Trophoblast cell (in vitro differentiated cells and primary cell): Measurements from ENCODE around the gene DEPDC7.
A peak's percentile ranks its signal among the peaks of the same experiment; 100 is the strongest.
"Not testable (repeated sequence)": the region's sequence is repeated elsewhere in the genome, so short reads cannot be mapped to it uniquely, and the experiment has no call there.

Source experiments
- DNase-seq, 2 donors: peaks; one replicate each; pipeline ENCODE4 v3.0.0-alpha.2; 2016
- H2AFZ ChIP-seq: 2 replicates; pipeline ENCODE4 v1.6.1; 2013; ENCODE audit warnings: low read length, moderate library complexity, mild to moderate bottlenecking; ENCODE audit not compliant: insufficient read depth, poor library complexity
- H2AK5ac ChIP-seq: 2 replicates; pipeline ENCODE4 v1.6.1; 2013; ENCODE audit warnings: mild to moderate bottlenecking, low read length
- H2BK120ac ChIP-seq: 2 replicates; pipeline ENCODE4 v1.6.1; 2013; ENCODE audit warnings: low read length, mild to moderate bottlenecking, moderate library complexity; ENCODE audit not compliant: insufficient read depth, poor library complexity
- H2BK12ac ChIP-seq: 2 replicates; pipeline ENCODE4 v1.6.1; 2013; ENCODE audit warnings: mild to moderate bottlenecking, low read length, moderate library complexity
- H2BK5ac ChIP-seq: 2 replicates; pipeline ENCODE4 v1.6.1; 2013; ENCODE audit warnings: low read length, low read depth, moderate library complexity, mild to moderate bottlenecking; ENCODE audit not compliant: poor library complexity
- H3K14ac ChIP-seq: 2 replicates; pipeline ENCODE4 v1.6.1; 2013; ENCODE audit warnings: mild to moderate bottlenecking, low read length
- H3K18ac ChIP-seq: 2 replicates; pipeline ENCODE4 v1.6.1; 2013; ENCODE audit warnings: mild to moderate bottlenecking, low read length
- H3K23ac ChIP-seq: 2 replicates; pipeline ENCODE4 v1.6.1; 2013; ENCODE audit warnings: low read length
- H3K27ac ChIP-seq: 2 replicates; pipeline ENCODE4 v1.5.1; 2013; ENCODE audit warnings: low read depth, mild to moderate bottlenecking, inconsistent platforms, low read length, moderate library complexity
- H3K27me3 ChIP-seq: 2 replicates; pipeline ENCODE4 v1.6.1; 2013; ENCODE audit warnings: inconsistent platforms, mild to moderate bottlenecking, low read length, moderate library complexity; ENCODE audit not compliant: insufficient read depth
- H3K36me3 ChIP-seq, 2 experiments: 1 replicate in 1 of 2; 2 replicates in 1 of 2; pipeline ENCODE4 v1.6.1; 2013; ENCODE audit warnings: low read length in 2 of 2, mild to moderate bottlenecking in 2 of 2, moderate library complexity in 1 of 2; ENCODE audit not compliant: insufficient read depth in 2 of 2, control insufficient read depth in 1 of 2
- H3K4ac ChIP-seq: 2 replicates; pipeline ENCODE4 v1.6.1; 2013; ENCODE audit warnings: low read depth, mild to moderate bottlenecking, low read length, moderate library complexity
- H3K4me1 ChIP-seq, 2 experiments: 1 replicate in 1 of 2; 2 replicates in 1 of 2; pipeline ENCODE4 v1.6.1; 2013; ENCODE audit warnings: low read length in 2 of 2, mild to moderate bottlenecking in 2 of 2, moderate library complexity in 1 of 2; ENCODE audit not compliant: insufficient read depth in 2 of 2, control insufficient read depth in 1 of 2
- H3K4me2 ChIP-seq: 2 replicates; pipeline ENCODE4 v1.6.1; 2013; ENCODE audit warnings: inconsistent platforms, mild to moderate bottlenecking, low read length, moderate library complexity
- H3K4me3 ChIP-seq: 2 replicates; pipeline ENCODE4 v1.5.1; 2013; ENCODE audit warnings: mild to moderate bottlenecking, low read depth, low read length, inconsistent platforms
- H3K79me1 ChIP-seq: one replicate; pipeline ENCODE4 v1.6.1; 2013; ENCODE audit warnings: low read length
- H3K79me2 ChIP-seq: 2 replicates; pipeline ENCODE4 v1.6.1; 2013; ENCODE audit warnings: low read length, mild to moderate bottlenecking; ENCODE audit not compliant: control insufficient read depth, insufficient read depth, poor library complexity
- H3K9ac ChIP-seq: 2 replicates; pipeline ENCODE4 v1.6.1; 2013; ENCODE audit warnings: mild to moderate bottlenecking, low read length
- H3K9me3 ChIP-seq: 2 replicates; pipeline ENCODE4 v1.6.1; 2013; ENCODE audit warnings: low read depth, mild to moderate bottlenecking, control low read depth, inconsistent platforms, low read length; ENCODE audit not compliant: insufficient read depth
- H4K12ac ChIP-seq: 2 replicates; pipeline ENCODE4 v1.6.1; 2013; ENCODE audit warnings: low read depth, mild to moderate bottlenecking, low read length, moderate library complexity
- H4K8ac ChIP-seq: 2 replicates; pipeline ENCODE4 v1.6.1; 2013; ENCODE audit warnings: low read depth, mild to moderate bottlenecking, low read length, moderate library complexity
- H4K91ac ChIP-seq: one replicate; pipeline ENCODE4 v1.6.1; 2013; ENCODE audit warnings: low read depth, mild to moderate bottlenecking, low read length, moderate library complexity
- WGBS: extraction: QIAGEN DNeasy Blood & Tissue Kit; methylation state at CpG from one replicate; pipeline ENCODE4 v1.1.7; 2013; ENCODE audit warnings: missing lambda C conversion rate; ENCODE audit not compliant: insufficient read length, insufficient coverage; ENCODE audit errors: extremely low coverage; 5-methylcytosine and 5-hydroxymethylcytosine counted together

The DEPDC7 gene

GRCh38 chr11:33027846-33028536 lies 12.3 kb downstream of the DEPDC7 start:
- Histone ChIP-seq H3K4ac (no peak overlapping the region), H4K91ac (no peak overlapping the region), H2AFZ (no peak overlapping the region), H4K12ac (no peak overlapping the region), H3K9me3 (no peaks in the 10 kb centered on the region), H2AK5ac (no peak overlapping the region), H3K27ac (no peak overlapping the region), H3K79me1 (no peaks in the 10 kb centered on the region), H3K79me2 (no peaks in the 10 kb centered on the region), H2BK12ac (no peak overlapping the region), H3K4me2 (no peak overlapping the region), H3K14ac (no peak overlapping the region), H3K4me3 (no peak overlapping the region), H3K9ac (no peak overlapping the region), H3K23ac (no peak overlapping the region), H2BK120ac (no peak overlapping the region), H3K36me3 (no peaks in the 10 kb centered on the region), H2BK5ac (no peak overlapping the region), H3K4me1 (no peaks in the 10 kb centered on the region), H3K18ac (no peak overlapping the region), H4K8ac (no peak overlapping the region), H3K27me3 (no peaks in the 10 kb centered on the region)
- peak in 1 of 2 donors; percentile 64 for DNase-seq
- WGBS, result no CpG with 5 or more reads among the region's 4 CpGs

GRCh38 chr11:33028537-33028914 lies 12.8 kb downstream of the DEPDC7 start:
- WGBS, result no CpG with 5 or more reads among the region's 2 CpGs
- Histone ChIP-seq H3K4me1 (no peaks in the 10 kb centered on the region), H4K12ac (no peak overlapping the region), H2BK5ac (no peak overlapping the region), H4K91ac (no peak overlapping the region), H2AK5ac (no peak overlapping the region), H3K9me3 (no peaks in the 10 kb centered on the region), H3K36me3 (no peaks in the 10 kb centered on the region), H3K27ac (no peak overlapping the region), H2BK12ac (no peak overlapping the region), H3K79me1 (no peaks in the 10 kb centered on the region), H3K4me3 (no peak overlapping the region), H3K4me2 (no peak overlapping the region), H4K8ac (no peak overlapping the region), H2AFZ (no peak overlapping the region), H3K9ac (no peak overlapping the region), H3K4ac (no peak overlapping the region), H3K27me3 (no peaks in the 10 kb centered on the region), H3K79me2 (no peaks in the 10 kb centered on the region), H3K23ac (no peak overlapping the region), H3K14ac (no peak overlapping the region), H2BK120ac (no peak overlapping the region), H3K18ac (no peak overlapping the region)
- DNase-seq, result peak in 1 of 2 donors; percentile 33

DNA sequence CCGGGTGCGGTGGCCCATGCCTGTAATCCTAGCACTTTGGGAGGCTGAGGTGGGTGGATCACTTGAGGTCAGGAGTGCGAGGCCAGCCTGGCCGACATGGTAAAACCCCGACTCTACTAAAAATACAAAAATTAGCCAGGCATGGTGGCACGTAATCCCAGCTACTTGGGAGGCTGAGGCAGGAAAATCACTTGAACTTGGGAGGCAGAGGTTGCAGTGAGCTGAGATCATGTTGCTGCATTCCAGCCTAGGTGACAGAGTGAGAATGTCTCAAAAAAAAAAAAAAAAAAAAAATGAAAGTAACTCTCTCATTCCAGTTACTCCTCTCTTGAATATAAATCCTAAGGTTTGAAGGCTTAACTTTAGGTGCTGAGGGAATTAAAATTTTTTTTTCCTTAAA lies 13.5 kb downstream of the DEPDC7 start:
- H2BK120ac ChIP-seq, H2AK5ac ChIP-seq, H3K27me3 ChIP-seq, H4K8ac ChIP-seq, H3K9me3 ChIP-seq, H3K36me3 ChIP-seq, H2BK5ac ChIP-seq, H3K23ac ChIP-seq, H3K4ac ChIP-seq, H4K91ac ChIP-seq, H2AFZ ChIP-seq, H3K27ac ChIP-seq, H3K18ac ChIP-seq, H2BK12ac ChIP-seq, H3K4me2 ChIP-seq, H3K4me1 ChIP-seq, H3K79me1 ChIP-seq, H3K9ac ChIP-seq, H4K12ac ChIP-seq, H3K4me3 ChIP-seq, H3K14ac ChIP-seq, H3K79me2 ChIP-seq: not testable (repeated sequence)
- peak in 1 of 2 donors; percentile 37 for DNase-seq
- no CpG with 5 or more reads among the region's 6 CpGs for WGBS

DNA sequence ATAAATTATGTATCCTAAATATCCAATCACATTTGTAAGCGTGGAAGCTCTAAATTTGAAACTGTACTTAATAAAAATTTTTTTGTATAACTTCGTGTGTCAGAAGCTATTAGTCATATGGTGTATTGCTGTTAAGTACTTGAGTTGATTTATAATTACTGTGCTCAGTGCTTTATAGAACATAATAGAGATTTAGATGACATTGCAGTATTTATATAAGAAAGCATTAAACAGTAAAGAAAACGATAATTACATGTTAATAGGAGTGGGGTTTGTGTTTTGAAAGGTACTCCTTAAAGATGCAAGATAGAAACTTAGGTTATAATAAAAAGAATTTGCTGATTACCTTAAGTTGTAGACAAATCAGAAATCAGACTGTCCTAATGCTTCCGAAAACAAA lies 17.8 kb downstream of the DEPDC7 start:
- Histone ChIP-seq H3K27me3 (no peaks in the 10 kb centered on the region), H4K8ac (no peak overlapping the region), H3K4me2 (no peak overlapping the region), H3K9me3 (no peaks in the 10 kb centered on the region), H3K14ac (no peak overlapping the region), H3K36me3 (no peaks in the 10 kb centered on the region), H4K91ac (no peak overlapping the region), H2AK5ac (no peak overlapping the region), H2AFZ (no peak overlapping the region), H3K4me1 (no peaks in the 10 kb centered on the region), H3K79me2 (no peaks in the 10 kb centered on the region), H3K4ac (no peak overlapping the region), H3K27ac (no peak overlapping the region), H2BK5ac (no peak overlapping the region), H2BK120ac (no peak overlapping the region), H3K4me3 (no peak overlapping the region), H3K79me1 (no peaks in the 10 kb centered on the region), H3K18ac (no peak overlapping the region), H3K9ac (no peak overlapping the region), H3K23ac (no peak overlapping the region), H4K12ac (no peak overlapping the region), H2BK12ac (no peak overlapping the region)
- DNase-seq, result no peak
- WGBS, result no CpG with 5 or more reads among the region's 4 CpGs
